Endothelial cell of umbilical vein (primary cell): ENCODE results near the gene DAB2IP.

ENCODE experiments used
- CTCF ChIP-seq, 2 donors: IDR thresholded peaks; 1 replicate in 1 of 2; 2 replicates in 1 of 2; pipeline ENCODE4 v1.5.1; 2011; ENCODE audit warnings: low read length in 2 of 2, mild to moderate bottlenecking in 2 of 2, moderate library complexity in 2 of 2, control low read depth in 1 of 2, inconsistent platforms in 1 of 2, low read depth in 1 of 2; ENCODE audit not compliant: insufficient read depth in 1 of 2; ENCODE audit errors: extremely low read depth in 1 of 2
- MAX ChIP-seq: IDR thresholded peaks from 2 replicates; pipeline ENCODE4 v1.6.1; 2011; ENCODE audit not compliant: insufficient read depth, insufficient read length
- MYC ChIP-seq: IDR thresholded peaks from one replicate; pipeline ENCODE4 v1.6.1; 2011; ENCODE audit warnings: mild to moderate bottlenecking, low read depth, low read length
- POLR2A ChIP-seq: IDR thresholded peaks from 2 replicates; pipeline ENCODE4 v1.6.1; 2012; ENCODE audit warnings: low read depth, mild to moderate bottlenecking, control low read depth, low read length

GRCh38 chr9:121732389-121732788 lies 81.0 kb downstream of the DAB2IP start:
- TF ChIP-seq CTCF (IDR thresholded peaks at IDR 0.05; ENCODE audit: extremely low read depth in 1 of 2, insufficient read depth in 1 of 2, low read depth in 1 of 2, low read length in 2 of 2) (no peak), POLR2A (no peak), MAX (no peak), MYC (no peak)
